HepG2 (cell line): Measurements from ENCODE around the gene CFI. TPM values are rescaled to one million over a fixed set of nuclear protein-coding genes. Genes with fewer than 3 reads are reported as not detected.

Experiments
- ATM ChIP-seq: fragments of 450-650 bp; IDR thresholded peaks from 2 replicates; pipeline ENCODE4 v1.7.1; 2017; ENCODE audit warnings: mild to moderate bottlenecking, borderline replicate concordance
- KAT7 ChIP-seq: IDR thresholded peaks from 2 replicates; pipeline ENCODE4 v1.6.1; 2018; ENCODE audit warnings: borderline replicate concordance, missing compliant biosample characterization
- PHF20 ChIP-seq: sonication (generic); formaldehyde crosslinking; IDR thresholded peaks from 2 replicates; pipeline ENCODE4 v1.5.0; 2020; ENCODE audit warnings: mild to moderate bottlenecking, missing genetic modification reagents
- RFX3 ChIP-seq: IDR thresholded peaks from 2 replicates; pipeline ENCODE4 v1.6.1; 2016; ENCODE audit warnings: missing biosample characterization, missing genetic modification reagents
- SIX1 ChIP-seq: sonication (generic); formaldehyde crosslinking; IDR thresholded peaks from 2 replicates; pipeline ENCODE4 v1.4.0; 2020; ENCODE audit warnings: missing genetic modification reagents, borderline replicate concordance
- SMARCE1 ChIP-seq: fragments of 450-650 bp; IDR thresholded peaks from 2 replicates; pipeline ENCODE4 v1.6.1; 2017; ENCODE audit warnings: borderline replicate concordance
- TOE1 ChIP-seq: sonication (generic); formaldehyde crosslinking; IDR thresholded peaks from 2 replicates; pipeline ENCODE4 v1.4.0; 2020; ENCODE audit warnings: mild to moderate bottlenecking, missing genetic modification reagents
- ZNF274 ChIP-seq: sonication (generic); formaldehyde crosslinking; IDR thresholded peaks from 2 replicates; pipeline ENCODE4 v1.5.1; 2020; ENCODE audit warnings: mild to moderate bottlenecking, missing genetic modification reagents
- ZNF382 ChIP-seq: sonication (generic); formaldehyde crosslinking; IDR thresholded peaks from 2 replicates; pipeline ENCODE4 v1.5.0; 2020; ENCODE audit warnings: missing genetic modification reagents, mild to moderate bottlenecking, borderline replicate concordance
- ZNF567 ChIP-seq: sonication (generic); formaldehyde crosslinking; IDR thresholded peaks from 2 replicates; pipeline ENCODE4 v1.8.1; 2023; ENCODE audit warnings: mild to moderate bottlenecking, missing genetic modification reagents, borderline replicate concordance
- polyA plus RNA-seq, 8 experiments: library from polyadenylated mRNA; depleted of rRNA in 3 of 8; stranded (reverse) in 7 of 8; unstranded in 1 of 8; fragments of >200 nt; fragmentation: Illumina TruSeq in 4 of 8; extraction: Trizol in 4 of 8; gene quantifications; 2 replicates each; pipeline versions ENCODE4 v1.2.1 to v1.2.3, GENCODE V29; 2011 to 2016; ENCODE audit warnings: low read depth in 4 of 8, missing spikeins in 1 of 8, mixed read lengths in 1 of 8; ENCODE audit not compliant: insufficient read depth in 1 of 8
- total RNA-seq, 5 experiments: library from RNA; depleted of rRNA; stranded (reverse); fragments of >200 nt; fragmentation: Illumina TruSeq; extraction: Trizol; gene quantifications; 2 replicates each; pipeline ENCODE4 v1.2.3, GENCODE V29; 2016; ENCODE audit warnings: low read depth in 1 of 5
- TF ChIP-seq, protein P1 (sequence below): sonication (generic); formaldehyde crosslinking; IDR thresholded peaks from 2 replicates; pipeline ENCODE4 v1.5.0; 2020; ENCODE audit warnings: missing genetic modification reagents
- TF ChIP-seq, protein P2 (sequence below): sonication (generic); formaldehyde crosslinking; IDR thresholded peaks from 2 replicates; pipeline ENCODE4 v1.5.0; 2020; ENCODE audit warnings: mild to moderate bottlenecking, missing genetic modification reagents, borderline replicate concordance
- TF ChIP-seq, protein P3 (sequence below): sonication (generic); formaldehyde crosslinking; IDR thresholded peaks from 2 replicates; pipeline ENCODE4 v1.8.1; 2023; ENCODE audit warnings: missing genetic modification reagents, inconsistent platforms, borderline replicate concordance
- TF ChIP-seq, protein P4 (sequence below): sonication (generic); formaldehyde crosslinking; IDR thresholded peaks from 2 replicates; pipeline ENCODE4 v1.4.0; 2020; ENCODE audit warnings: missing genetic modification reagents, mild to moderate bottlenecking, borderline replicate concordance

The CFI gene
- total and polyA plus RNA-seq, 2 of the 13 experiments (the other 11 are each of a cell fraction or from before 2014, with no cell fraction given) = 284 to 337 TPM

DNA sequence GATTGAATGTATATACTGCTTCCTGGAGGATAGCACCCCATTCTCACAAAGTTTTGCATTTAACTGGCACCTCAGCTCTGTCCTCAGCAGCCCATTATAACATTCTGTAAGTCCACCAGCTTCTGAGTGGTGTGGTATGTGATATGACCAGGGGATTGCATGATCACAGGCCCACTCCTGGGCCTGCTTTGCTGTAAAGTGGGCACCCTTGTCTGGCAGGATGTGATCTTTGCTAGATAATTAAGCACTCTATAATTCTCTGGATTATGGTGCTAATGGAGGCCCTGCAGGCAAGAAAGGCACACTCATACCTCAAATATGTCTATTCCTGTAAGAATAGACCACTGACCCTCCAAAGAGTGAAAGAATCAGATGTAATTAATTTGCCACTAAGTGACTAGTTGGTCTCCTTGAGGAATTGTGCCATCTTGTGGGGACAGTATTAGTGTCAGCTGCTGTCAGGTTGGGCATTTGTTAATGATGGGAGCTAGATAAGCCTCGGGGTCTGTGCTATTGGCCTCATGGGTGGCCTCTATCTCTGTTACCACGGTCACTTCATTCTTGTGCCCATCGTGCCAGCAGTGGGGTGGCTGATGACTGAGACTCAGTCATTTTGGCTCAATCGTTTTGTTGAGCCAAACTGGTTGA, 2.2 kb upstream of the CFI start (continued):
- TF ChIP-seq, protein P1, sequence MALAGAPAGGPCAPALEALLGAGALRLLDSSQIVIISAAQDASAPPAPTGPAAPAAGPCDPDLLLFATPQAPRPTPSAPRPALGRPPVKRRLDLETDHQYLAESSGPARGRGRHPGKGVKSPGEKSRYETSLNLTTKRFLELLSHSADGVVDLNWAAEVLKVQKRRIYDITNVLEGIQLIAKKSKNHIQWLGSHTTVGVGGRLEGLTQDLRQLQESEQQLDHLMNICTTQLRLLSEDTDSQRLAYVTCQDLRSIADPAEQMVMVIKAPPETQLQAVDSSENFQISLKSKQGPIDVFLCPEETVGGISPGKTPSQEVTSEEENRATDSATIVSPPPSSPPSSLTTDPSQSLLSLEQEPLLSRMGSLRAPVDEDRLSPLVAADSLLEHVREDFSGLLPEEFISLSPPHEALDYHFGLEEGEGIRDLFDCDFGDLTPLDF = no peak
- TF ChIP-seq KAT7 = no peak
- TF ChIP-seq, protein P2, sequence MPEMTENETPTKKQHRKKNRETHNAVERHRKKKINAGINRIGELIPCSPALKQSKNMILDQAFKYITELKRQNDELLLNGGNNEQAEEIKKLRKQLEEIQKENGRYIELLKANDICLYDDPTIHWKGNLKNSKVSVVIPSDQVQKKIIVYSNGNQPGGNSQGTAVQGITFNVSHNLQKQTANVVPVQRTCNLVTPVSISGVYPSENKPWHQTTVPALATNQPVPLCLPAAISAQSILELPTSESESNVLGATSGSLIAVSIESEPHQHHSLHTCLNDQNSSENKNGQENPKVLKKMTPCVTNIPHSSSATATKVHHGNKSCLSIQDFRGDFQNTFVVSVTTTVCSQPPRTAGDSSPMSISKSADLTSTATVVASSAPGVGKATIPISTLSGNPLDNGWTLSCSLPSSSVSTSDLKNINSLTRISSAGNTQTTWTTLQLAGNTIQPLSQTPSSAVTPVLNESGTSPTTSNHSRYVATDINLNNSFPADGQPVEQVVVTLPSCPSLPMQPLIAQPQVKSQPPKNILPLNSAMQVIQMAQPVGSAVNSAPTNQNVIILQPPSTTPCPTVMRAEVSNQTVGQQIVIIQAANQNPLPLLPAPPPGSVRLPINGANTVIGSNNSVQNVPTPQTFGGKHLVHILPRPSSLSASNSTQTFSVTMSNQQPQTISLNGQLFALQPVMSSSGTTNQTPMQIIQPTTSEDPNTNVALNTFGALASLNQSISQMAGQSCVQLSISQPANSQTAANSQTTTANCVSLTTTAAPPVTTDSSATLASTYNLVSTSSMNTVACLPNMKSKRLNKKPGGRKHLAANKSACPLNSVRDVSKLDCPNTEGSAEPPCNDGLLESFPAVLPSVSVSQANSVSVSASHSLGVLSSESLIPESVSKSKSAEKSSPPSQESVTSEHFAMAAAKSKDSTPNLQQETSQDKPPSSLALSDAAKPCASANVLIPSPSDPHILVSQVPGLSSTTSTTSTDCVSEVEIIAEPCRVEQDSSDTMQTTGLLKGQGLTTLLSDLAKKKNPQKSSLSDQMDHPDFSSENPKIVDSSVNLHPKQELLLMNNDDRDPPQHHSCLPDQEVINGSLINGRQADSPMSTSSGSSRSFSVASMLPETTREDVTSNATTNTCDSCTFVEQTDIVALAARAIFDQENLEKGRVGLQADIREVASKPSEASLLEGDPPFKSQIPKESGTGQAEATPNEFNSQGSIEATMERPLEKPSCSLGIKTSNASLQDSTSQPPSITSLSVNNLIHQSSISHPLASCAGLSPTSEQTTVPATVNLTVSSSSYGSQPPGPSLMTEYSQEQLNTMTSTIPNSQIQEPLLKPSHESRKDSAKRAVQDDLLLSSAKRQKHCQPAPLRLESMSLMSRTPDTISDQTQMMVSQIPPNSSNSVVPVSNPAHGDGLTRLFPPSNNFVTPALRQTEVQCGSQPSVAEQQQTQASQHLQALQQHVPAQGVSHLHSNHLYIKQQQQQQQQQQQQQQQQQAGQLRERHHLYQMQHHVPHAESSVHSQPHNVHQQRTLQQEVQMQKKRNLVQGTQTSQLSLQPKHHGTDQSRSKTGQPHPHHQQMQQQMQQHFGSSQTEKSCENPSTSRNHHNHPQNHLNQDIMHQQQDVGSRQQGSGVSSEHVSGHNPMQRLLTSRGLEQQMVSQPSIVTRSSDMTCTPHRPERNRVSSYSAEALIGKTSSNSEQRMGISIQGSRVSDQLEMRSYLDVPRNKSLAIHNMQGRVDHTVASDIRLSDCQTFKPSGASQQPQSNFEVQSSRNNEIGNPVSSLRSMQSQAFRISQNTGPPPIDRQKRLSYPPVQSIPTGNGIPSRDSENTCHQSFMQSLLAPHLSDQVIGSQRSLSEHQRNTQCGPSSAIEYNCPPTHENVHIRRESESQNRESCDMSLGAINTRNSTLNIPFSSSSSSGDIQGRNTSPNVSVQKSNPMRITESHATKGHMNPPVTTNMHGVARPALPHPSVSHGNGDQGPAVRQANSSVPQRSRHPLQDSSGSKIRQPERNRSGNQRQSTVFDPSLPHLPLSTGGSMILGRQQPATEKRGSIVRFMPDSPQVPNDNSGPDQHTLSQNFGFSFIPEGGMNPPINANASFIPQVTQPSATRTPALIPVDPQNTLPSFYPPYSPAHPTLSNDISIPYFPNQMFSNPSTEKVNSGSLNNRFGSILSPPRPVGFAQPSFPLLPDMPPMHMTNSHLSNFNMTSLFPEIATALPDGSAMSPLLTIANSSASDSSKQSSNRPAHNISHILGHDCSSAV = no peak
- no peak for TF ChIP-seq PHF20
- TF ChIP-seq ATM = no peak
- TF ChIP-seq, protein P3, sequence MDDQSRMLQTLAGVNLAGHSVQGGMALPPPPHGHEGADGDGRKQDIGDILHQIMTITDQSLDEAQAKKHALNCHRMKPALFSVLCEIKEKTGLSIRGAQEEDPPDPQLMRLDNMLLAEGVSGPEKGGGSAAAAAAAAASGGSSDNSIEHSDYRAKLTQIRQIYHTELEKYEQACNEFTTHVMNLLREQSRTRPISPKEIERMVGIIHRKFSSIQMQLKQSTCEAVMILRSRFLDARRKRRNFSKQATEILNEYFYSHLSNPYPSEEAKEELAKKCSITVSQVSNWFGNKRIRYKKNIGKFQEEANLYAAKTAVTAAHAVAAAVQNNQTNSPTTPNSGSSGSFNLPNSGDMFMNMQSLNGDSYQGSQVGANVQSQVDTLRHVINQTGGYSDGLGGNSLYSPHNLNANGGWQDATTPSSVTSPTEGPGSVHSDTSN = no peak
- no peak for TF ChIP-seq ZNF274 (CRISPR knock-in tag)
- TF ChIP-seq SIX1 (CRISPR knock-in tag) = no peak
- TF ChIP-seq ZNF382 (CRISPR knock-in tag) = no peak
- TF ChIP-seq TOE1 (CRISPR knock-in tag) = no peak
- TF ChIP-seq SMARCE1 = no peak
- no peak for TF ChIP-seq ZNF567 (CRISPR knock-in tag)
- TF ChIP-seq, protein P4, sequence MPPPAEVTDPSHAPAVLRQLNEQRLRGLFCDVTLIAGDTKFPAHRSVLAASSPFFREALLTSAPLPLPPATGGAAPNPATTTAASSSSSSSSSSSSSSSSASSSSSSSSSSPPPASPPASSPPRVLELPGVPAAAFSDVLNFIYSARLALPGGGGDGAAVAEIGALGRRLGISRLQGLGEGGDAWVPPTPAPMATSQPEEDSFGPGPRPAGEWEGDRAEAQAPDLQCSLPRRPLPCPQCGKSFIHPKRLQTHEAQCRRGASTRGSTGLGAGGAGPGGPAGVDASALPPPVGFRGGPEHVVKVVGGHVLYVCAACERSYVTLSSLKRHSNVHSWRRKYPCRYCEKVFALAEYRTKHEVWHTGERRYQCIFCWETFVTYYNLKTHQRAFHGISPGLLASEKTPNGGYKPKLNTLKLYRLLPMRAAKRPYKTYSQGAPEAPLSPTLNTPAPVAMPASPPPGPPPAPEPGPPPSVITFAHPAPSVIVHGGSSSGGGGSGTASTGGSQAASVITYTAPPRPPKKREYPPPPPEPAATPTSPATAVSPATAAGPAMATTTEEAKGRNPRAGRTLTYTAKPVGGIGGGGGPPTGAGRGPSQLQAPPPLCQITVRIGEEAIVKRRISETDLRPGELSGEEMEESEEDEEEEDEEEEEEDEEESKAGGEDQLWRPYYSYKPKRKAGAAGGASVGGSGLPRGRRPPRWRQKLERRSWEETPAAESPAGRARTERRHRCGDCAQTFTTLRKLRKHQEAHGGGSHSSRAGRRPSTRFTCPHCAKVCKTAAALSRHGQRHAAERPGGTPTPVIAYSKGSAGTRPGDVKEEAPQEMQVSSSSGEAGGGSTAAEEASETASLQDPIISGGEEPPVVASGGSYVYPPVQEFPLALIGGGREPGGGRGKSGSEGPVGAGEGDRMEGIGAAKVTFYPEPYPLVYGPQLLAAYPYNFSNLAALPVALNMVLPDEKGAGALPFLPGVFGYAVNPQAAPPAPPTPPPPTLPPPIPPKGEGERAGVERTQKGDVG = no peak
- no peak for TF ChIP-seq RFX3 (CRISPR knock-in tag)
